Activated T-cell treated with anti-CD3 and anti-CD28 coated beads, Interleukin-2, amount 50 U/mL, for 1 hour (primary cell): Measurements from ENCODE around the gene AADAT.
"Not testable (repeated sequence)": the region's sequence is repeated elsewhere in the genome, so short reads cannot be mapped to it uniquely, and the experiment has no call there.

Experiments
- DNase-seq: peaks from one replicate; pipeline ENCODE4 v3.0.0-alpha.2; 2020

Gene AADAT

GRCh38 chr4:170089668-170090351, at the start of gene AADAT:
Gene AADAT, minus strand, starts transcription at chr4:170089956. Its CDS starts 266 bp downstream, at chr4:170089690.
- DNase-seq, result no peak

- peak; percentile 53 for DNase-seq
These were observed 48.9 kb upstream of the AADAT start for GRCh38 chr4:170138580-170139194.

- DNase-seq, result no peak
These were observed 48.2 kb upstream of the AADAT start for GRCh38 chr4:170137927-170138326.

GRCh38 chr4:170137466-170137865, 47.7 kb upstream of the AADAT start:
- DNase-seq, result no peak

GRCh38 chr4:170134821-170135220, 45.1 kb upstream of the AADAT start:
- no peak for DNase-seq

GRCh38 chr4:170128219-170128804, 38.6 kb upstream of the AADAT start:
- no peak for DNase-seq

GRCh38 chr4:170127758-170128157, 38.0 kb upstream of the AADAT start:
- DNase-seq, result no peak

- DNase-seq, result no peak
These were observed 34.6 kb upstream of the AADAT start for GRCh38 chr4:170124406-170124805.

GRCh38 chr4:170122252-170122651, 32.5 kb upstream of the AADAT start:
- no peak for DNase-seq

- no peak for DNase-seq
These were observed 24.9 kb upstream of the AADAT start for GRCh38 chr4:170114636-170115035.

- not testable (repeated sequence) for DNase-seq
These were observed 24.4 kb upstream of the AADAT start for GRCh38 chr4:170114183-170114582.

- DNase-seq, result no peak
These were observed 21.8 kb upstream of the AADAT start for GRCh38 chr4:170111546-170111945.

GRCh38 chr4:170111085-170111484, 21.3 kb upstream of the AADAT start:
- DNase-seq, result no peak

- no peak for DNase-seq
These were observed 20.5 kb upstream of the AADAT start for GRCh38 chr4:170110285-170110672.

GRCh38 chr4:170109586-170110284, 20.0 kb upstream of the AADAT start:
- no peak for DNase-seq

- DNase-seq, result no peak
These were observed 17.1 kb upstream of the AADAT start for GRCh38 chr4:170106900-170107299.

GRCh38 chr4:170102426-170102825, 12.7 kb upstream of the AADAT start:
- no peak for DNase-seq

- not testable (repeated sequence) for DNase-seq
These were observed 8.4 kb upstream of the AADAT start for GRCh38 chr4:170098171-170098570.

GRCh38 chr4:170097681-170098080, 7.9 kb upstream of the AADAT start:
- DNase-seq, result no peak

GRCh38 chr4:170093973-170094535, 4.3 kb upstream of the AADAT start:
- no peak for DNase-seq

GRCh38 chr4:170091069-170091696, 1.4 kb upstream of the AADAT start:
- no peak for DNase-seq

- no peak for DNase-seq
These were observed 746 bp upstream of the AADAT start for GRCh38 chr4:170090352-170091052.
